ELR (cell line): Measurements from ENCODE around the gene PRDM13.
"Not testable (repeated sequence)": the region's sequence is repeated elsewhere in the genome, so short reads cannot be mapped to it uniquely, and the experiment has no call there.

Experiments
- DNase-seq: peaks from one replicate; pipeline ENCODE4 v3.0.0-alpha.2; 2015; ENCODE audit warnings: low read depth

PRDM13 gene

DNA sequence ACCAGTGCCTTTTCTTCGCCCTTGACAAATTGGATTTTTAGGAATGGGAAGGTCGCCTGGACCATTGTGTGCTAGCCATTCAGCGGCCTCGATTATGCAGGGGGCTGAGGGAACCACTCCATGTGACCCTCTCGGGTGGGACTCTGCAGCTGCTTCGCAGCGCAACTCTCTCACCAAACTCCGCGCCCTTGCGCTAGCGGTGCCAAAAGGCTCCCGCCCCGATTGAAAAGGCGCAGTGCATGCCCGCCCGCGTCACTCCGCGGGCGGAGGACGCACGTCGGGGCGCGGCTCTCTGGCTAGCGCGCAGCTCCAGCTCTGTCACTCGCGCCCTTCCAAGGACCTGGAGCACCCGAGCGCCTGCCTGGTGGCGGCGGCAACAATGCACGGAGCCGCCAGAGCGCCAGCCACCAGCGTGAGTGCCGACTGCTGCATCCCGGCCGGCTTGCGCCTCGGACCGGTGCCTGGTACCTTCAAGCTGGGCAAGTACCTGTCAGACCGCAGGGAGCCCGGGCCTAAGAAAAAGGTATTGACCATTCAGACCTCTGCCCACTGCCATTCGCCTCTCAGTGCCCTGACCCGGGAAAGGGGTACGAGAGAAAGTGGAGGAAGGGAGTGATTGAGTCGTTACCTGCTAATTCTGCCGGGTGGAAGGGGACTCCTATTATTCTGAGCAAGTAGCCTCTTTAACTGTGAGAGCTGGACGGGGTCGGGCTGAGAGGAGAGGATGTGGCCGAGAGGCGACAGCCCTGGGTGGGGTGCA lies at the start of gene PRDM13:
Gene PRDM13 (plus strand): TSS at position 178 of the 760 bp plus-strand sequence. CDS start 202 bp downstream, at position 380.
- DNase-seq: no peak

DNA sequence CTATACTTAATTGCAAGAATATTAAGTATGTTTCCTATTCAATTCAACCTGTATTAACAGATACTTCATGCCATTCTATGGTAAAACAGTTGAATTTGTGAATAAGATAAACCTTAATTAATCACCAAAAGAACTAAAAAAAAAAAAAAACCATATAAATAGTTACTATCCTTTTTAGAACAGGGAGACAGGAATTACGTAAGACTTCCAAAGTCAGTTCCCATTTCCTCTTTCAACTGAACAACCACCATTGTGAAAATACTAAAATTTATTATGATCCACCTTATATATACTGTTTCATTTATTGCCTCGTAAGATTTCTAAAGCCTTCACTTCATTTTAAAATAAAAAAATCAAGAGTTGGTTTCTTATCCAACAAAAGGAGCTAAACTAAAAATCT lies 47.6 kb upstream of the PRDM13 start:
- DNase-seq: no peak

DNA sequence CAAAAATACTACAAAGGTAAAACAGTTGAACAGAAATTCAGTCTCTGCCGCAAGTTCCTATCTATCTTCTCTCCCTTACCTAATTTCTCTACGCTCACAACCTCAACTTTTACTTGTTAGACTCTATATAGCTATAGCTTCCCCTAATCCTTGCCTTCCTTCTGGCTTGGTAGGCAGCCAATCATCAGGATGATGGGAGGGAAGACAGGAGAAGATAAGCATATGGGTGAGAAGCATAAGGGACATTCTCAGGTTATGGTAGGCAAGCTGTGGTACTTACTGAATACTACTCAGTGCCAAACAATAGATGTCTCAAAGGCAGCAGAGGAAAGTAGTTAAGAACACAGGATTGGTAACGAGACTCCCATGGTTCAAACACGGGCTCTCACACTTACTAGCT lies 46.0 kb upstream of the PRDM13 start:
- no peak for DNase-seq

DNA sequence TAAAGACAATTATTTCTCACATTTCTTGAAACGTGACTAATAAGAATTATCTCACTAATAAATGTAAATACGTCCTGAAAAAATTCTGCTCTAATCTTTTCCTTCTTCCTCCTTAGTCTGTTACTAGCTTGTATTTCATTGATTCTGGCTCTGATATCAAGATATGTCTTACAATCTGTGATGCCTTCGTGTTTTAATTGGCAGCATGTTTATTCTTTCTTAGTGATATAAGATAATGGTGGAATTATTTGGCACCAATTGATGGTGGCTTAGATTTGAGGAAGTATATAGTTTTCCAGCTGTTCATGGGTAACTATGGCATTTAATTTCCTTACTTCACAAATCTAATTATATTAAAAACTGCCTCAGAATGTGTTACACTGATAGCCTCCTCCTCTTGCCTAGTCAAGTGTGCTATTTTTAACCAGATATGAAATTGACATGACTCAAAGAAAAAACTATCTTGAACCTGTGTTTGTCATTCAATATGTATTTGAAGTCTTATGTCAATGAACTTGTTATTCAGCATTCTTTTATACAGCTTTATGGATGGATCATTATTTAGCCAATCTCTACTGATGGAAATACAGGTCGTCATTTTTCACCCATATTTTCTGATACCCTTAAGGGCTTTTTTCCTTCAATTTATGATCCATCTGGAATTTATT lies 43.4 kb upstream of the PRDM13 start:
- no peak for DNase-seq

DNA sequence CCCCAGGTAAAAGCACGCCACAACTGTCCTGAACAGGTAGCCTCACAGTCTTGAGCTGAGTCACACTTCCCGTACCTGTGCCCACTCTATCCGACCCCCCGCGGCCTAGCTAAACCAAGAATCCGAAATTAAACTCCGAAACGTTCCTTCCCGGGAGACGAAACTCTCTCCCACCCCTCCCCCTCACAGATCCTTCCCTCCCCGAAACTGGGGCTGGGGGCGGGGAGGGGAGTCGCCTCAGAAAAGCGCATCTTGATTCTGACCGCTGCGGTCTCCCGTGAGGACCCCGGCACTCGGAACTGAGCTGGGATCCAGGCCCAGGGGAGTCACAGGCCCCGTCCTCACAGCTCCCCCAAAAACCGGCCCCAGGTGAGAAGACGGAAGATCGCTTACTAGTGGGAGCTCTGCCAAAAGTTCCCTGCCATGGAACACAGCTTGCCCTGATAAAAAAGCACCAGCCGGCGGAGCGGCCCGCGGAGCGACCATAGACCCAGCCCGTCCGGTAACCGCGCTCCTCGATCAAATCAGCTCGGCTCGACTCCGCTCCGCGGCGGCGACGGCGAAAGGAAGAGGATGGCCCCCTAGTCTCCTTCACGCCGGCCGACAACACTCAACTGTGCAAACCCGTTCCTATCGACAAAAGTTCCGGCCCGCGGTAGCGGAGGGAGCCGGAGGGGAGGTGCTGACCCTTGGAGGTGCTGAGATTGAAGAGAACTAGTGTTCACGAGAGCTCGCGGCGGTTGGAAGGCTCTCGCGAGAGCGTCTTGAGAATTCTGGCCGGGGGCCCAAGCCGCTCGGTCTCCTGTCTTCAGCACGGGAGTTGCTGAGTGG lies 38.3 kb upstream of the PRDM13 start, which contains the start of gene CCNC:
Gene CCNC (minus strand): TSS at position 558 of the 831 bp plus-strand sequence. CDS start 133 bp downstream, at position 425.
- peak; percentile 97 for DNase-seq

DNA sequence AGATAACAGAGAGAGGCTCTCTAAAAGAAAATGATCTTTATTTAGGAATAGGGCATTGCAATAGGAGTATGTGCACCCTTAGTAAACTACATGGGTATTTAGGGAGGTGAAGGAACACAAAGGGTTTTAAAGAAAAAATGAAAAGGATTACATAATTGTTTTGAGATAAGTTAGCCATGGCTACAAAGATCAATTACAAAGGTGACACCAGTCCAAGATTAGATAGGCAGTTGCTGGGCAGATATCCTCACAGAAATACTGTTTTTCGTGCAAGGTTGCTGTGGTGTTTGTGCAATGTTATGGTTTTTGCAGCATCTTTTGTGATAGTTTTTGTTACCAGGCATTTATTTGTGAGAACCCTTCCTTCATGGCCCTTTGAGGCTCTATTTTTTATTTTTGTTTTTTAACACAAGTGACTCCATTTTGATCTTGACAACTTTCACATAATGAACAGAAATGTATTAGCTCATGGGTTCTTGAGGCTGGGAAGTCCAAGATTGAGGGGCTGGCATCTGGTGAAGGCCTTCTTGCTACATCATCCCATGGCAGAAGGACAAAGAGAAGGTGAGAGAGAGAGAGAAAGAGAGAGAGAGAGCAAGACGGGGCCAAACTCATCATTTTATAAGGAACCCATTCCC lies 32.5 kb upstream of the PRDM13 start:
- no peak for DNase-seq

DNA sequence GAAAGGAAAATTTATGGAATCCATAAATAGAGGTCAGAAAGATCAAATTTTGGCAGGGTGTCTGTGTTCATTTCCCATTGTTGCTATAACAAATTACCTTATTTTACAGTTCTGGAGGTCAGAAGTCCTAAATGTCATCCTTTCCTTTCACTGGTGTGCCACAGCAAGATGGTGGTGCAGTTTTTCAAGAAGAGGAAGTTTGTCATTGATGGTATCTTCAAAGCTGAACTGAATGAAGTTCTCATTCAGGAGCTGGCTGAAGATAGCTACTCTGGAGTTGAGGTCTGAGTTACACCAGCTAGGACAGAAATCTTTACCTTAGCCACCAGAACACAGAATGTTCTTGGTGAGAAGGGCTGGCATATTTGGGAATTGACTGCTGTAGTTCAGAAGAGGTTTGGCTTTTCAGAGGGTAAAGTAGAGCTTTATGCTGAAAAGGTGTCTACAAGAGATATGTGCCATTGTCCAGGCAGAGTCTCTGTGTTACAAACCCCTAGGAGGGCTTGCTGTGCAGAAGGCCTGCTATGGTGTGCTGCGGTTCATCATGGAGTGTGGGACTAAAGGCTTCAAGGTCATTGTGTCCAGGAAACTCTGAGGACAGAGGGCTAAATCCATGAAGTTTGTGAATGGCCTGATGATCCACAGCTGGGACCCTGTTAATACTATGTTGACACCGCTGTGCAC lies 30.9 kb upstream of the PRDM13 start:
- DNase-seq: no peak

DNA sequence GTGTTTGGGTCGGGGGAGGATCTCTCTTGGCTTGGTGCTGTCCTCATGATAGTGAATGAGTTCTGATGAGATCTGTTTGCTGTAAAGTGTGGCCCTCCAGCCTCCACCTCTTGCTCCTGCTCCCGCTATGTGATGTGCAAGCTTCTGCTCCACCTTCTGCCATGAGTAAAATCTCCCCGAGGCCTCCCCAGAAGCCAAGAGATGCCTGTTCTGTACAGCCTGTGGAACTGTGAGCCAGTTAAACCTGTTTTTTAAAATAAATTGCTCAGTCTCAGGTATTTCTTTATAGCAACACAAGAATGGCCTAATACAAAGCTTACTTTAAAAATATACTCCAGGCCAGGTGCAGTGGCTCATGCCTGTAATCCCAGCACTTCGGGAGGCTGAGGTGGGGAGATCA lies 26.9 kb upstream of the PRDM13 start:
- DNase-seq: no peak

DNA sequence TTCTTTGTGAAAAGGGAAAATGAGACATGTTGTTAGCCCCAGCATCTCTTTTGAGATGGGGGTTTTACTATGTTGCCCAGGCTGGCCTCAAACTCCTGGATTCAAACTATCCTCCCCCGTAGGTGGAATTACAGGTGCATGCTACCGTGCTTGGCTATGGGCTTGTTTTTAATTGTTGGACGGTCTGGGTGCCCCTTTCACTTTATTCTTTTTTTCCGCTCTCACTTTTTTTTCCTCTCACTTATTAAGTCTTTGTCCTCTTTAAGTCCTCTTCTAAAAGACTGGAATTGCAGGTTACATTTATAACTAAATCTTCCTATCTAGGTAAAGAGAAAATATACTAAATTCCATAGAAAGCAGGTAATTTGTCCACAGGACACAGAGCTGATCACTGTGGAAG lies 18.8 kb upstream of the PRDM13 start:
- DNase-seq: no peak

DNA sequence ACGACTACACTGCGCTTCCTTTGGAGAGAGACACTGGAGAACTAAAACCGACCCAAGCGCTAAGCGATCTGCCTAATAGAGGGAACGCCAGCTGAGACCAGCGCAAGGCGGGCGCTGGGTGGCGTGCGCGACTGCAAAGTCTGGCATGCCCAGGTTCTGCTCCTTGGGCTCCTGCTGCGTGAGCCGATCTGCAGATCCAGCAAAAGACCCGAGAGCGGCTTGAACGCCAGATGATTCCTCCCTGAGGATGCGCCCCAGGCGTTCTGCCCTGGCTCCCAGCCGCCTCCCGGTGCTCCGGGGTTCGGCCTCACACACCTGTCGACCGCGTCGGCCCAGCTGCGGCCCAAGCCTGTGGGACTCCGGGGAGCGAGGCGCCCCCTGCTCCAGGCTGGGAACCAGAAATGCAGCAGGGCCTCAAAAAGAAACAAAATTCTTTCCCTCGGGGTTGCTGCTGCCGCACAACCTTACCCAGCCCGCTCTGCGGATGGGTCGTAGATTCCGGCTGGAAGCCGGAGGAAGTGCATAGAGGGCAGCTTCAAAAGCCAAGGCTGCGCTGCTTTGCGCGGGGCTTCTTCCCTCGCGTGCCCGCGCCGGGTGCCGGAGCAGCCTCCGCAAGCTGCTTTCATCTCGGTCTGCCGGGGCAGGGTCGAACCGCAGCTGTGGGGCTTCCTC lies 17.9 kb upstream of the PRDM13 start:
- DNase-seq: peak; percentile 71

DNA sequence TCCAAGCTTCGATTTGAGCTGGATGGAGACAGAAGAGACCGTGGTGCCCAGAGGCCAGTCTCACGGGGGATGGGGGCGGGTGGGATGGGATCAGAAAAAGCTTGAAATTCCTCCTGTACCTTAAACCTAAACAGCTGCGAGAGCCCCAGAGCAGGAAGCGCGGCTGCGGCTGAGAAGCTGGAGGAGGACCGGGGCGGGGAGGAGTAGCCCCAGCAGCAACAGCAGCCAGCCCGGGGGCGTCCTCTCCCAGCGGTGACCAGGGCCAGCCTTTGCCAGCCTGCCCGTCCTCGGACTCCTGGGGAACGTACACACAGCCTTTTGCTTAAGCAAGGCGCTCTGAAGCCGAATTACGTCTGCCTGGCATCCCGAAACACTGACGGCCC lies 17.4 kb upstream of the PRDM13 start:
- peak; percentile 36 for DNase-seq

DNA sequence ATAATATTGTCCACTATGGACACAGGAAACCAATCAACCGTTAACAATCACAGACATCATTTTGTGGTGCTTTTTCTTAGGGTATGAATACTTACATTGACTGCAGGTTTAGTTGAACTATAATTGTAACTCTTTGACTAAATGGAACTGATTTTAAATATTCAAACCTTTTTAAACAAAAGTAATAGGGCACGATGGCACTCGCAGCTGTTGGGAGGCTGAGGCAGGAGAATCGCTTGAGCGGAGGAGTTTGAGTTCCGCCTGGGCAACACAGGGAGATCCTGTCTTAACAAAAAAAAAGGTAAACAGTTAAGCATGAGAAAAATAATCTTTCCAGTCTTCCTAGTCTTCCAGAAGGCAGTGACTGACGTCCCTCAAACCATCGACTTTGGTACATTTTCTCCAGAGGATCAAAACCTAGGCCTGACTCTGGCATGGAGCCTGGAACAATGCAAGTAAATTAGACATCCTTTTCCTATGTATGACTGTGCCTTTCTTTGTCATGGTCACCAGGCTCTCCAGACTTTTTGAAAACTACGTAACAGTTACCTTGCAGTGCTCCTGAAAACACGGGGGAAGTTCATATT lies 16.6 kb upstream of the PRDM13 start:
- DNase-seq: no peak

DNA sequence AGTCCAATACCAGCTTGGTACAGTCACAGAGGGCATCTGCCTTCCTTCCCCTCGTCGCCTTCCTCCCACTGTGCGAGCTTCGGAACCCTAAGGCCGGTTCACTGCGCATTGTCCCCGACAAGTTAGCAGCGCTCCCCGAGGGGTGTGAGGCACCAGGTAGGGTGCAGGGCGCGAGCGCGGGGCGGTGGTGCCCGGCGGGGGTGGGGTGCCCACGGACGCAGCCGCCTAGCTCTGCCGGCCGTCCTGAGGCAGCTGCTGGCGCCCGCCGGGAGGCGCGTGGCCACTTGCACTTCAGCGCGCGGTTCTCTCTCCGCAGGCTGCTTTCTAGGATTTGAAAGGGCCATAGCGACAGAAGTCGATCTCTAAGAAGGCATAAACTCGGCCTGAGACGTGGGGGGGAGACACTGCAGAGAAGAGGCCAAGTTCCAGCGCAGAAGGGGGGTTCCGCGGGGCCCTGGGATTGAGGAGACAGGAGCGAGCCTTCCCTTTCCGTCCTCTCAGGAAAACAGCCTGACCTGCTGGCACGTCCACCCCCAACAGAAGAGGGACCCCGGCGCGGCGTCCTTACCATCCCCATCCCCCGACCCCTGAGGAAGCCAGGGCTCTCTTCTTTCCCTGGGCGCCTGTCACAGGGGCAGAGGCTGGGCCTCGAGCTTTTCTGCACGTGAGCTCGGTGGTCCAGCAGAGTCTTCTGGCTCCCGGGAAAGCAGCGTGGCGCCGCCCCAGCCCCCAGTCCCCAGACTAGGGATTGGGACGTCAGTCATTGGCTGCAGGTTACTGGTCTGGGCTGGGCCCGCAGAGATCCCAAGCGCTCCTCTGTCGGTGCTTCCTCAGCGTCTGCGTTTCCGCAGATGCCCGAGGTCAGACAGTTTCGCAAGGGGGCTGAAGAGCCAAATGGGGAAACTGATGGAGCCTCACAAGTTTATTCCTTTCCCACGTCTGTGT lies 15.6 kb upstream of the PRDM13 start:
- no peak for DNase-seq

DNA sequence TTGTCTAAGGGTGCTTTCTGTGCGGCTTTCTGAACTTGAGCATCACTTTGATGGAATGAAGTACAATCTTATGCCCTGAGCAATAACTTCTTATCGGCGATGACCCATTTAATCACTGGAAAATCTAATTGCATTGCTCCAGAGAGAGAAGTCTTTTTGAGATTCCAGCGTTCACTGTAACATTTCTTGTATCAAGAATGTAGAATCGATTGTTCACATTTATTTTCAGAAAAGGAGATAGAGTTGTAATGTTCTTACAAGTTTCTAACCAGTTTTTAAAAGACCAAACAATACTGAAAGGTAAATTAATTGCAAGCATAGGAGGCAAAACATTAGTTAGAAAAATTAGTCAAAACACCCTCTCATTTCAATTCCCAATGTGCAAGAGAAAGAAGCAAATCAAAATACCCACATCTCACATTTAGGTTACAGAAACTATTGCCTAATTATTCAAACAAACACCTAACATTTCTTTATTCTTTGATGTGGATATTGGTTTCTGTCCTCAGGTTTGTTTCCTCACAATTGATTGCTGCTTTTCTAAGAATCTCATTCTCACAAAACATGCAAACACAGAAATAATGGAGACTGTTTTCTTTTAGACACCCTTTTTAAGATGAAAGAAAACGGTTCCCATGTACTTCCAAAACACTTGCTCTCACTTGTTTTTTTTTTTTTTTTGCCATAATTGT lies 14.8 kb upstream of the PRDM13 start:
- DNase-seq: no peak

DNA sequence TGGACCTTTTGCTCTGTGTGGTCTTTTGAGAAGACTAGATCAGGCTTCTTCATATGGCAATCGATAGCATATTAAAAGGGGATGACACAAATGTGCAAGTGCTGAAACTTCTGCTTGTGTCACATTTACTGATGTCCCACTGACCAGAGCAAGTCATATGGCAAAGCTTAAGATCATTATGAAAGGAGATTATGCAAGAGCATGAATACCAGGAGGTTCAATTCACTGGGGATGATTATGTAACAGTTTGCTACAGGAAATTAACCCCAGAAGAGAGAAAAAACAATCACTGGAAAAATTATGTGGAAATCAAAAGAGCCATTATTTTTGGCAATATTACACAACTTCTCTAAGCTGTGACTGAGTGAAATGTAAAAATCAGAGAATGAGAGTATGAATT lies 13.7 kb upstream of the PRDM13 start:
- no peak for DNase-seq

DNA sequence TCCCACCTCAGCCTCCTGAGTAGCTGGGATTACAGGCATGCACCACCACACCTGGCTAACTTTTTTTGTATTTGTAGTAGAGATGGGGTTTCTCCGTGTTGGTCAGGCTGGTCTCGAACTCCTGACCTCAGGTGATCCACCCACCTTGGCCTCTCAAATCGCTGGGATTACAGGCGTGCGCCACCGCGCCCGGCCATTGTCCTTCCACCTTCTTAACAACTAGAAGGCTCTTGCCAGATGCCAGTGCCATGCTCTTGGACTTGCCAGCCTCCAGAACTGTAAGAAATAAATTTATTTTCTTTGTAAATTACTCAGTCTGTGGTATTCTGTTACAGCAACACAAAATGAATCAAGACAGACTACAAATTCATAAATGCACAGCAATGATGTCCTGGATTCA lies 11.9 kb upstream of the PRDM13 start:
- DNase-seq: not testable (repeated sequence)

DNA sequence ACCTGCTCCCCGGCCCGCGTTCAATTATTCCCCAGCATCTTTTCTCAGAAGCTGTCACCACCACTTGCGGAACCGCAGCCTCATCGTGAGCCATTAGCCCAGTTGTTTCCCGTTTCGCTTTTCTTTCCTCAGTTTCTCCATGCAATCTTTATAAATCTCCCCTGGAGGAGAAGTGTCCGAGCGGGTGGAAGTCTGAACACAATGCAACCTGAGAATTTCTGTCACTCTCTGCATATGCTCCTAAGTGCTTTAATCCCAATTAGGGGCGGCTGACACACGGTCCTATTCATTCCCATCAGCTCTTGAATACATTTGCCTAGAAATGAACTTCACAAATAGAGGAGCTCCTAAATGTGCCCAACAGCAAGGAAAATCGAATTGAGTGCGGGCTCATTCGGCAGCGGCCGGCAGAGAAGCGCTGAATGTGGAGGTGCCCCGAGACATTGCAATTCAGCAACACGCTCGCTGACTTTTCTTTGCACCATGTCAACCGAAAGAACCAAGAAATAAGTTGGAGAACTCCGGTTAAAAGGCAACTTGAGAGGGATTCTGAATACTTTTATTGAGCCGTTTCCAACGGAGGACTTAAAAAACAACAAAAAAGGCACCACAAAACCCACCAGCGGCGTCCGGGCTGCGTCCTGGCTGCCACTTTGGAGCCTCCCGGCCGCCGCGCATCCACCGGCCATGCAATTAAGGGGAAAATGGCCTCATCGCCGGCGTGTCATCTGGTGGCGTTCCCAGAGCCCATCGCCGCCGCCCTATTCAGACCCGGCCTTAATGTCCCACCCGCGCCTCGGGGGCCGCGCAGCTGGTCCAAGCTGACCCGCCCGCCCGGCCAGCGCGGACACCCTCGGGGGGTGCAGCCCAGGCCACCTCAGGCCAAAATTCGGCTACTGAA lies 3.9 kb upstream of the PRDM13 start:
- DNase-seq: no peak
